Kidney epithelial cell (primary cell): ENCODE measurements around the gene DPPA5. TPM values are rescaled to one million over a fixed set of nuclear protein-coding genes. Genes with fewer than 3 reads are reported as not detected.

Source experiments
- DNase-seq: peaks from one replicate; pipeline ENCODE4 v3.0.0-alpha.2; 2010; ENCODE audit warnings: low read depth
- H3K27me3 ChIP-seq: 2 replicates; pipeline ENCODE4 v1.6.0; 2011; ENCODE audit warnings: low read length; ENCODE audit not compliant: control insufficient read depth, insufficient read depth
- H3K36me3 ChIP-seq: 2 replicates; pipeline ENCODE4 v1.5.1; 2011; ENCODE audit warnings: low read length; ENCODE audit not compliant: control insufficient read depth, insufficient read depth
- H3K4me3 ChIP-seq: 2 replicates; pipeline ENCODE4 v1.5.1; 2011; ENCODE audit warnings: low read depth, mild to moderate bottlenecking, control low read depth, low read length
- total RNA-seq: library from RNA; depleted of rRNA; stranded (reverse); fragments of >200 nt; gene quantifications from 2 replicates; pipeline ENCODE4 v1.2.3, GENCODE V29; 2015
- TF ChIP-seq, protein P1 (sequence below): IDR thresholded peaks from 2 replicates; pipeline ENCODE4 v1.5.1; 2011; ENCODE audit warnings: mild to moderate bottlenecking, moderate library complexity, low read length, control low read depth, inconsistent platforms; ENCODE audit not compliant: insufficient read depth, poor library complexity, severe bottlenecking

The DPPA5 gene
- total RNA-seq, 1 donor from 2014 or later: not detected

DNA sequence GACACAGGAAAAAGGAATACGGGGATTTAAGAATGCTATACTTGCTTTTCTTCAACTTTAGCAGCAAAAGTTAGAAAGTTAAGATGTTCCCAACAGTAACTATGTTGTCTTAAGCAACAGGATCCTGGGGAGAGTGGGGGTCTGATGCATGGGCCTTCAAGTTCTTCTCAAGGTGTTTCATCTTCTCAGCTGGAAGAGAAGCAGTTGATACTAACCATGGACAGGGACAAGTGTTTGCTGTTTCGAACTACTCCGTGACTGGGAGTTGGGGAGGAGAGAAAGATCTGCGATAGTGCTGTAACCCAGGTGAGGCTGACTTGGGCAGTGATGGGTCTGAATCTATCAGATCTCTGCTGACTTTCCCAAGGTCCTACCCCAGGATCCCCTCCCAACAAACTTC lies 14.6 kb upstream of the DPPA5 start:
- Histone ChIP-seq H3K4me3 (no peak overlapping the region), H3K27me3 (no peaks in the 10 kb centered on the region), H3K36me3 (no peaks in the 10 kb centered on the region)
- DNase-seq: no peak
- TF ChIP-seq, protein P1, sequence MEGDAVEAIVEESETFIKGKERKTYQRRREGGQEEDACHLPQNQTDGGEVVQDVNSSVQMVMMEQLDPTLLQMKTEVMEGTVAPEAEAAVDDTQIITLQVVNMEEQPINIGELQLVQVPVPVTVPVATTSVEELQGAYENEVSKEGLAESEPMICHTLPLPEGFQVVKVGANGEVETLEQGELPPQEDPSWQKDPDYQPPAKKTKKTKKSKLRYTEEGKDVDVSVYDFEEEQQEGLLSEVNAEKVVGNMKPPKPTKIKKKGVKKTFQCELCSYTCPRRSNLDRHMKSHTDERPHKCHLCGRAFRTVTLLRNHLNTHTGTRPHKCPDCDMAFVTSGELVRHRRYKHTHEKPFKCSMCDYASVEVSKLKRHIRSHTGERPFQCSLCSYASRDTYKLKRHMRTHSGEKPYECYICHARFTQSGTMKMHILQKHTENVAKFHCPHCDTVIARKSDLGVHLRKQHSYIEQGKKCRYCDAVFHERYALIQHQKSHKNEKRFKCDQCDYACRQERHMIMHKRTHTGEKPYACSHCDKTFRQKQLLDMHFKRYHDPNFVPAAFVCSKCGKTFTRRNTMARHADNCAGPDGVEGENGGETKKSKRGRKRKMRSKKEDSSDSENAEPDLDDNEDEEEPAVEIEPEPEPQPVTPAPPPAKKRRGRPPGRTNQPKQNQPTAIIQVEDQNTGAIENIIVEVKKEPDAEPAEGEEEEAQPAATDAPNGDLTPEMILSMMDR: no peak

DNA sequence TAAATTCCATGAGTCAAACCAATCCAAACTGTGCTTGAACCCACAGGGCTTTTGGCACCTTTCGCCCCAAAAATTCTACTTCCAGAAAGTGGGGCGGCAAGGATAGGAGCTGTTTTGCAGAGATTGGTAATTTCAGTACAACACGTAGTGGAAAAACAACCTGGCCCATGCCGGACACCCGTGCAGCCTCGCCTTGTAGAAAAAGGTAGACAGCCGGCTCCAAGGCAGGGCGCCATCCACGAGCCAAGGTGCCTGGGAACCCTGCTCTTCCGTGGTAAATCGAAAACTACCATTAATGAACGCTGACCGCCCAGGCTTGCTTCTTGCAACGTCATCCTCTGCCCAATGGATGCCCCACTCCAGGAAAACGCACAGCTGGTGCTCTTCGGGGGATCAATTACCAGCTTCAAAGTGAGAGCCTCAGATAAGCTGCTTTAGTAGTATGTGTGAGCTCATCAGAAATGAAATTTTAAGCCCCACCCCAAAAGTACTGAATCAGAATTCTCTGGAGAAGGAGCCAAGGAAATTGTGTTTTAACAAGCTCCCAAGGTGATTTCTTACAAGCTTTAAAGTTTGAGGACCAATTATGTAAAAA lies 13.8 kb upstream of the DPPA5 start:
- no peak for DNase-seq
- Histone ChIP-seq H3K36me3 (no peaks in the 10 kb centered on the region), H3K4me3 (no peak overlapping the region)

DNA sequence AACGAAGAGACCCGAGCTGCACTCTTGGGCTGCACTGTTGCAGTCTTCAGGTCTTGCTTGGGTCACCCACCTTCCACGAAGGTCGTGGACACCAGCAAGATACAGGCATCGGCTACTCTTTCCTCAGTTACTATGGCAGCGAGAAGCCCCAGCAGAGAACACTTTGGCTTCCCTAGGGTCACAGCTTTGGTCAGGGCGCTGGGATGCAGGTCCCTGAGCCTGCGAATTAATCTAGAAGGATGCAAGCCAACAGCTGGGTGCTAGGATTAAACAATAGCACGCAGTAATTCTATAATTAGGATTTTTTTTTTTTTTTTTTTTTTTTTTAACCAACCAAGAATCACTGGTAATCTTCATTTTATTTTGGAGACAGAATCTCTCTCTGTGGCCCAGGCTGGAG lies 10.5 kb upstream of the DPPA5 start:
- TF ChIP-seq, protein P1: no peak
- Histone ChIP-seq H3K4me3 (no peak overlapping the region), H3K36me3 (no peaks in the 10 kb centered on the region), H3K27me3 (no peaks in the 10 kb centered on the region)
- DNase-seq: no peak

More for the DNA sequence above, 13.8 kb upstream of the DPPA5 start:
- no peaks in the 10 kb centered on the region for H3K27me3 ChIP-seq
- TF ChIP-seq, protein P1: no peak

GRCh38 chr6:73364121-73364520 lies 10.0 kb upstream of the DPPA5 start:
- TF ChIP-seq, protein P1: no peak
- no peaks in the 10 kb centered on the region for H3K27me3 ChIP-seq
- no peaks in the 10 kb centered on the region for H3K36me3 ChIP-seq

DNA sequence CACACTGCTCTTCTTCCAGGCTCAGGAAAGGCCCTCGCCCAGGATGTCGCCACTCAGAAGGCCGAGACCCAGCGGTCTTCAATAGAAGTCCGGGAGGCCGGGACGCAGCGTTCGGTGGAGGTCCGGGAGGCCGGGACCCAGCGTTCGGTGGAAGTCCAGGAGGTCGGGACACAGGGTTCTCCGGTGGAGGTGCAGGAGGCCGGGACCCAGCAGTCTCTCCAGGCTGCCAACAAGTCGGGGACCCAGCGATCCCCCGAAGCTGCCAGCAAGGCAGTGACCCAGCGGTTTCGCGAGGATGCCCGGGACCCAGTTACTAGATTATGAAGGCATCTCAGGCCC lies 9.4 kb upstream of the DPPA5 start:
- TF ChIP-seq, protein P1: no peak

More at GRCh38 chr6:73364121-73364520, 10.0 kb upstream of the DPPA5 start:
- no peak for DNase-seq
- no peak overlapping the region for H3K4me3 ChIP-seq

DNA sequence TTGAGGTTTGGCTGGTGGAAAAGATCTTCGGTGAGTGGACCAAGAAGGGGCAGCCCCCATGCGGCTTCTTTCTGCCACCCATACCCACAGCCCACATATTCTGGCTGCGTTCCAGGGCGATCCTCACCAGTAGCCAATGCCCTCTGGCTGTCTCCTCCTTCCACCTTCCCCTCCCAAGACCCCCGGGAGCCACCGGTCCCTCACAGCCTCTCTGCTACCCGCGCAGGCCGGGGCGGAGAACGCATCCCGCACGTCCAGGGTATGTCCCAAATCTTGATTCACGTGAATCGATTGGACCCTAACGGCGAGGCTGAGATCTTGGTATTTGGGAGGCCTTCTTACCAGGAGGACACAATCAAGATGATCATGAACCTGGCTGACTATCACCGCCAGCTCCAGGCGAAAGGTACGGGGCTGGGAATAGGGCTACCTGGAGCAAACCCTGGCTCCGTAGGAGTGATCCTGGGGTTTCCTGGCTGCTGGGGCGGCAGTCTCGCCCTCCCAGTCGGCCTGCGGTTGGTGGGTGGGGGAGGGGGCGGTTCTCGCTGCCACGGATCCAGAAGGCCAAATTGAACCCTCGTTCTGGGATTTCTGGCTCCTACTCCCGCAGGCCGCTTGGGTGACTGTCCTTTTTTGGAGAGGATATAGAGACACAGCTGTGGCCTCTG lies 8.9 kb upstream of the DPPA5 start:
- TF ChIP-seq, protein P1: no peak
- Histone ChIP-seq H3K36me3 (no peaks in the 10 kb centered on the region), H3K4me3 (no peak overlapping the region), H3K27me3 (no peaks in the 10 kb centered on the region)
- no peak for DNase-seq

More for the DNA sequence above, 9.4 kb upstream of the DPPA5 start:
- Histone ChIP-seq H3K36me3 (no peaks in the 10 kb centered on the region), H3K4me3 (no peak overlapping the region), H3K27me3 (no peaks in the 10 kb centered on the region)
- no peak for DNase-seq
